GM12865 (cell line): ENCODE measurements around the gene ABCA5.

Source experiments
- DNase-seq: peaks from one replicate; pipeline ENCODE4 v3.0.0; 2010; ENCODE audit warnings: low read depth
- H3K4me3 ChIP-seq: 2 replicates; pipeline ENCODE4 v1.5.1; 2011; ENCODE audit warnings: mild to moderate bottlenecking, low read depth, low read length, control low read depth
- CTCF ChIP-seq: IDR thresholded peaks from 2 replicates; pipeline ENCODE4 v1.5.1; 2011; ENCODE audit warnings: low read length, control low read depth, low read depth, inconsistent platforms; ENCODE audit not compliant: insufficient read depth; ENCODE audit errors: missing control alignments

ABCA5 gene

GRCh38 chr17:69327060-69327831 lies at the start of gene ABCA5:
Gene ABCA5 (minus strand): TSS chr17:69327133. CDS start chr17:69314415, 12,718 bp downstream.
- peak; percentile 98 for DNase-seq
- no peak for TF ChIP-seq CTCF
- peak within 1 kb of the TSS; percentile 84 for H3K4me3 ChIP-seq

- H3K4me3 ChIP-seq, result no peak overlapping the region
- no peak for TF ChIP-seq CTCF
- peak; percentile 21 for DNase-seq
These were observed 48.3 kb upstream of the ABCA5 start for GRCh38 chr17:69375229-69375628.

GRCh38 chr17:69373069-69373468 lies 46.1 kb upstream of the ABCA5 start:
- H3K4me3 ChIP-seq, result no peak overlapping the region
- DNase-seq, result no peak
- TF ChIP-seq CTCF, result no peak

- TF ChIP-seq CTCF, result no peak
- DNase-seq, result peak; percentile 87
- H3K4me3 ChIP-seq, result no peak overlapping the region
These were observed 40.4 kb upstream of the ABCA5 start for GRCh38 chr17:69367298-69367697.

GRCh38 chr17:69363488-69364210 lies 36.7 kb upstream of the ABCA5 start:
- TF ChIP-seq CTCF, result no peak
- DNase-seq, result no peak
- no peak overlapping the region for H3K4me3 ChIP-seq

- no peak overlapping the region for H3K4me3 ChIP-seq
- DNase-seq, result no peak
- no peak for TF ChIP-seq CTCF
These were observed 34.2 kb upstream of the ABCA5 start for GRCh38 chr17:69361156-69361555.
